Trophoblast cell (in vitro differentiated cells and primary cell): ENCODE measurements around the gene ADAMTS14.
"Not testable (repeated sequence)": the region's sequence is repeated elsewhere in the genome, so short reads cannot be mapped to it uniquely, and the experiment has no call there.

Experiments
- DNase-seq, 2 donors: peaks; one replicate each; pipeline ENCODE4 v3.0.0-alpha.2; 2016
- H2AFZ ChIP-seq: 2 replicates; pipeline ENCODE4 v1.6.1; 2013; ENCODE audit warnings: low read length, moderate library complexity, mild to moderate bottlenecking; ENCODE audit not compliant: insufficient read depth, poor library complexity
- H2AK5ac ChIP-seq: 2 replicates; pipeline ENCODE4 v1.6.1; 2013; ENCODE audit warnings: mild to moderate bottlenecking, low read length
- H2BK120ac ChIP-seq: 2 replicates; pipeline ENCODE4 v1.6.1; 2013; ENCODE audit warnings: low read length, mild to moderate bottlenecking, moderate library complexity; ENCODE audit not compliant: insufficient read depth, poor library complexity
- H2BK12ac ChIP-seq: 2 replicates; pipeline ENCODE4 v1.6.1; 2013; ENCODE audit warnings: mild to moderate bottlenecking, low read length, moderate library complexity
- H2BK5ac ChIP-seq: 2 replicates; pipeline ENCODE4 v1.6.1; 2013; ENCODE audit warnings: low read length, low read depth, moderate library complexity, mild to moderate bottlenecking; ENCODE audit not compliant: poor library complexity
- H3K14ac ChIP-seq: 2 replicates; pipeline ENCODE4 v1.6.1; 2013; ENCODE audit warnings: mild to moderate bottlenecking, low read length
- H3K18ac ChIP-seq: 2 replicates; pipeline ENCODE4 v1.6.1; 2013; ENCODE audit warnings: mild to moderate bottlenecking, low read length
- H3K23ac ChIP-seq: 2 replicates; pipeline ENCODE4 v1.6.1; 2013; ENCODE audit warnings: low read length
- H3K27ac ChIP-seq: 2 replicates; pipeline ENCODE4 v1.5.1; 2013; ENCODE audit warnings: low read depth, mild to moderate bottlenecking, inconsistent platforms, low read length, moderate library complexity
- H3K27me3 ChIP-seq: 2 replicates; pipeline ENCODE4 v1.6.1; 2013; ENCODE audit warnings: inconsistent platforms, mild to moderate bottlenecking, low read length, moderate library complexity; ENCODE audit not compliant: insufficient read depth
- H3K36me3 ChIP-seq, 2 experiments: 1 replicate in 1 of 2; 2 replicates in 1 of 2; pipeline ENCODE4 v1.6.1; 2013; ENCODE audit warnings: low read length in 2 of 2, mild to moderate bottlenecking in 2 of 2, moderate library complexity in 1 of 2; ENCODE audit not compliant: insufficient read depth in 2 of 2, control insufficient read depth in 1 of 2
- H3K4ac ChIP-seq: 2 replicates; pipeline ENCODE4 v1.6.1; 2013; ENCODE audit warnings: low read depth, mild to moderate bottlenecking, low read length, moderate library complexity
- H3K4me1 ChIP-seq, 2 experiments: 1 replicate in 1 of 2; 2 replicates in 1 of 2; pipeline ENCODE4 v1.6.1; 2013; ENCODE audit warnings: low read length in 2 of 2, mild to moderate bottlenecking in 2 of 2, moderate library complexity in 1 of 2; ENCODE audit not compliant: insufficient read depth in 2 of 2, control insufficient read depth in 1 of 2
- H3K4me2 ChIP-seq: 2 replicates; pipeline ENCODE4 v1.6.1; 2013; ENCODE audit warnings: inconsistent platforms, mild to moderate bottlenecking, low read length, moderate library complexity
- H3K4me3 ChIP-seq: 2 replicates; pipeline ENCODE4 v1.5.1; 2013; ENCODE audit warnings: mild to moderate bottlenecking, low read depth, low read length, inconsistent platforms
- H3K79me1 ChIP-seq: one replicate; pipeline ENCODE4 v1.6.1; 2013; ENCODE audit warnings: low read length
- H3K79me2 ChIP-seq: 2 replicates; pipeline ENCODE4 v1.6.1; 2013; ENCODE audit warnings: low read length, mild to moderate bottlenecking; ENCODE audit not compliant: control insufficient read depth, insufficient read depth, poor library complexity
- H3K9ac ChIP-seq: 2 replicates; pipeline ENCODE4 v1.6.1; 2013; ENCODE audit warnings: mild to moderate bottlenecking, low read length
- H3K9me3 ChIP-seq: 2 replicates; pipeline ENCODE4 v1.6.1; 2013; ENCODE audit warnings: low read depth, mild to moderate bottlenecking, control low read depth, inconsistent platforms, low read length; ENCODE audit not compliant: insufficient read depth
- H4K12ac ChIP-seq: 2 replicates; pipeline ENCODE4 v1.6.1; 2013; ENCODE audit warnings: low read depth, mild to moderate bottlenecking, low read length, moderate library complexity
- H4K8ac ChIP-seq: 2 replicates; pipeline ENCODE4 v1.6.1; 2013; ENCODE audit warnings: low read depth, mild to moderate bottlenecking, low read length, moderate library complexity
- H4K91ac ChIP-seq: one replicate; pipeline ENCODE4 v1.6.1; 2013; ENCODE audit warnings: low read depth, mild to moderate bottlenecking, low read length, moderate library complexity
- WGBS: extraction: QIAGEN DNeasy Blood & Tissue Kit; methylation state at CpG from one replicate; pipeline ENCODE4 v1.1.7; 2013; ENCODE audit warnings: missing lambda C conversion rate; ENCODE audit not compliant: insufficient read length, insufficient coverage; ENCODE audit errors: extremely low coverage; 5-methylcytosine and 5-hydroxymethylcytosine counted together

The ADAMTS14 gene

GRCh38 chr10:70629338-70629737, 43.0 kb upstream of the ADAMTS14 start:
- Histone ChIP-seq H3K9ac (no peak overlapping the region), H4K91ac (no peak overlapping the region), H3K4ac (no peak overlapping the region), H3K4me3 (no peak overlapping the region), H4K12ac (no peak overlapping the region), H2BK5ac (no peak overlapping the region), H3K18ac (no peak overlapping the region), H3K79me2 (no peaks in the 10 kb centered on the region), H3K4me1 (no peaks in the 10 kb centered on the region), H3K27me3 (no peaks in the 10 kb centered on the region), H3K9me3 (peaks cover 4% of the 10 kb centered on the region), H2BK12ac (no peak overlapping the region), H2AFZ (no peak overlapping the region), H2AK5ac (no peak overlapping the region), H3K79me1 (no peaks in the 10 kb centered on the region), H3K14ac (no peak overlapping the region), H3K4me2 (no peak overlapping the region), H2BK120ac (no peak overlapping the region), H3K23ac (no peak overlapping the region), H3K27ac (no peak overlapping the region), H3K36me3 (no peaks in the 10 kb centered on the region), H4K8ac (no peak overlapping the region)
- DNase-seq, result no peak
- WGBS, result no CpG with 5 or more reads among the region's 1 CpG

DNA sequence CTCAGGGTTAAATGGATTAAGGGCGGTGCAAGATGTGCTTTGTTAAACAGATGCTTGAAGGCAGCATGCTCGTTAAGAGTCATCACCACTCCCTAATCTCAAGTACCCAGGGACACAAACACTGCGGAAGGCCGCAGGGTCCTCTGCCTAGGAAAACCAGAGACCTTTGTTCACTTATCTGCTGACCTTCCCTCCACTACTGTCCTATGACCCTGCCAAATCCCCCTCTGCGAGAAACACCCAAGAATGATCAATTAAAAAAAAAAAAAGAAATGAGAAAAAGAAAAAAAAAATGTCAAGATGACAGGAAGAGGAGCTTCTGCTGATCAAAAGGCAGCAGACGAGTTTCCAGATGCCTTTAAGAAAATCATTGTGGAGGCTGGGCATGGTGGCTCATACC, 40.6 kb upstream of the ADAMTS14 start:
- no CpG with 5 or more reads among the region's 6 CpGs for WGBS
- not testable (repeated sequence) for H3K9ac ChIP-seq, H2AFZ ChIP-seq, H3K18ac ChIP-seq, H3K23ac ChIP-seq, DNase-seq, H3K79me1 ChIP-seq, H3K4me3 ChIP-seq, H3K9me3 ChIP-seq, H2BK5ac ChIP-seq, H3K4me2 ChIP-seq, H3K27ac ChIP-seq, H3K79me2 ChIP-seq, H3K4me1 ChIP-seq, H3K4ac ChIP-seq, H3K36me3 ChIP-seq, H2AK5ac ChIP-seq, H3K14ac ChIP-seq, H4K8ac ChIP-seq, H2BK12ac ChIP-seq, H4K12ac ChIP-seq, H4K91ac ChIP-seq, H2BK120ac ChIP-seq, H3K27me3 ChIP-seq

DNA sequence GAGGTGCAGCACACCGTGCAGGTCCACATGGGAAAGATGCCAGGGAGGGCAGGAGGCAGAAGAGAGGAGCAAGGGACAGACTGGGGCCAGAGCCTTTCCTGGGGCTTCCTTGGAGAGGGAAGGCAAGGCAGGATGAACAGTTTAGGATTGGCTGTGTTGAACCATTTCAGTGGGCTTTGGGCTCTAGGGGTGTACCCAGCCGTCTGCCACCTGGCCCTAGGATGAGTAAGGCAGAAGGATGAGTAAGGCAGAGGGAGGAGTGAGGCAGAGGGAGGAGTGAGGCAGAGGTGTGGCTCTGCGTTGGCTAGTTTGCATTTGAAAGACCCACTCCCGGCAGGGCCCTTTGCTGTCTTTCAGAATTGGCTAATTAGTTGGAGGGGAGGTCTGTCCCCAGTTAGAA, 38.3 kb upstream of the ADAMTS14 start:
- Histone ChIP-seq H2AK5ac (no peak overlapping the region), H3K4ac (no peak overlapping the region), H3K79me1 (no peaks in the 10 kb centered on the region), H2BK5ac (no peak overlapping the region), H4K12ac (no peak overlapping the region), H3K4me2 (no peak overlapping the region), H2BK120ac (no peak overlapping the region), H3K9ac (no peak overlapping the region), H2BK12ac (no peak overlapping the region), H3K23ac (no peak overlapping the region), H4K8ac (no peak overlapping the region), H3K79me2 (no peaks in the 10 kb centered on the region), H3K18ac (no peak overlapping the region), H4K91ac (no peak overlapping the region), H3K14ac (no peak overlapping the region), H3K9me3 (peaks cover 4% of the 10 kb centered on the region), H3K27ac (no peak overlapping the region), H3K27me3 (no peaks in the 10 kb centered on the region), H3K36me3 (no peaks in the 10 kb centered on the region), H3K4me1 (no peaks in the 10 kb centered on the region), H3K4me3 (no peak overlapping the region), H2AFZ (no peak overlapping the region)
- WGBS, result no CpG with 5 or more reads among the region's 4 CpGs
- DNase-seq, result no peak

DNA sequence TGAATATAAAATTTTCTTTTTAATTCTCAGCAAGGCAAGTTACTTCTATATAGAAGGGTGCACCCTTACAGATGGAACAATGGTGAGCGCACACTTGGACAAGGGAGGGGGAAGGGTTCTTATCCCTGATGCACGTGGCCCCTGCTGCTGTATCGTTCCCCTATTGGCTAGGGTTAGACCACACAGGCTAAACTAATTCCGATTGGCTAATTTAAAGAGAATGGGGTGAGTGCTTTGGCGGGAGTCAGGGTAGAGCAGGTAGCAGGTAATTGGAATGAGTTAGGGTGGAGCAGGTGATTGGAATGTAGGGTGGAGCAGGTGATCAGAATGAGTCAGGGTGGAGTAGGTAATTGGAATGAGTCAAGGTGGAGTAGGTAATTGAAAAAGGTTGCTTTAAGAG, 37.8 kb upstream of the ADAMTS14 start:
- not testable (repeated sequence) for H3K9ac ChIP-seq, H3K27ac ChIP-seq, H2BK120ac ChIP-seq, H4K12ac ChIP-seq, DNase-seq, H3K79me2 ChIP-seq, H3K14ac ChIP-seq, H2AK5ac ChIP-seq, H3K27me3 ChIP-seq, H3K36me3 ChIP-seq, H2AFZ ChIP-seq, H3K4ac ChIP-seq, H4K91ac ChIP-seq, H2BK12ac ChIP-seq, H3K4me3 ChIP-seq, H3K79me1 ChIP-seq, H3K23ac ChIP-seq, H3K9me3 ChIP-seq, H4K8ac ChIP-seq, H3K18ac ChIP-seq, H3K4me2 ChIP-seq, H3K4me1 ChIP-seq, H2BK5ac ChIP-seq
- WGBS, result no CpG with 5 or more reads among the region's 5 CpGs
